ENCODE results near the gene POU4F1.

The POU4F1 gene

GRCh38 chr13:78611040-78611439 lies 7.7 kb upstream of the POU4F1 start:
- no peak for FAIRE-seq
- TF ChIP-seq CTCF (IDR thresholded peaks at IDR 0.05; ENCODE audit: insufficient read depth, missing control alignments), result no peak
- DNase-seq (ENCODE audit: insufficient read length, low spot score), result no peak

- TF ChIP-seq CTCF (IDR thresholded peaks at IDR 0.05; ENCODE audit: insufficient read depth, missing control alignments), result no peak
- no peak for FAIRE-seq
These were observed 7.1 kb upstream of the POU4F1 start for GRCh38 chr13:78610381-78610883.

DNA sequence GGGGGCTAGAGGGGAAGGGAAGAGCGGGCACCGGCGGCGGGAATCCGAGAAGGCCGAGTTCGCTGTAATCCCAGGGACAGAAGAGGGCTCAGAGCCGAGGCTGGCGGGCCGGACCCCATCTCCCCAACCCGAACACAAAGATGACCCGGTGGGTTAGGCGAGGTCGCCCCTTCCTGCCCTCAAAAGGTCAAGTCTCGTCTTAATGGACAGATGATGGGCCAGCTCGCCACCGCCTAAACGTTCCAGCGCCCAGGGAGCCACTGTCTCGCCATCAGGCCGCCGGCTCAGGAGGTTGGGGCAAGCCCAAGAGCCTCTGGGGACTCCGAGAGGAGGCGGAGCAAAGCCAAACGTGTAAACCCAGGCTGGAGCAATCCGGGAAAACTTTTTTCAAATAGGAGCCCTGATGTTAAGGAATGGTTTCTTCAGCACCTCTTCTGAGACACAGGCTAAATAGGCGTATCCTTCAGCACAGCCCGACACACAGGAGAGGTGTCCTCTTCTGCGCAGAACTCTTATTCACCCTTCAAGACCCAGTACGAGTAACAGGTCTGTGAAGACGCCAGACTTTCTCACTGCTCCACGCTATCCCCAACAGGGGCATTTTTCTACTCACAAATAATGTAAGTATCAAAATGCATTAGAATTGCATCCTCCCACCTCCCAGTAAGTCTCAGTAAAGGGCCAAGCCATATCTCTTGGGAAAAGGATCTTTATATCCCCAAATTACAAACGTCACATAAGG lies 6.3 kb upstream of the POU4F1 start:
- DNase-seq (ENCODE audit: insufficient read length, low spot score) (no peak), FAIRE-seq (no peak)
- TF ChIP-seq CTCF (IDR thresholded peaks at IDR 0.05; ENCODE audit: insufficient read depth, missing control alignments), result no peak

More at GRCh38 chr13:78610381-78610883, 7.1 kb upstream of the POU4F1 start:
- DNase-seq (ENCODE audit: insufficient read length, low spot score), result no peak

GRCh38 chr13:78608688-78609463 lies 5.5 kb upstream of the POU4F1 start:
- no peak for TF ChIP-seq CTCF (IDR thresholded peaks at IDR 0.05; ENCODE audit: insufficient read depth, missing control alignments)
- FAIRE-seq, result no peak
- no peak for DNase-seq (ENCODE audit: insufficient read length, low spot score)

GRCh38 chr13:78608252-78608687 lies 4.9 kb upstream of the POU4F1 start:
- FAIRE-seq (no peak), DNase-seq (ENCODE audit: insufficient read length, low spot score) (no peak)
- no peak for TF ChIP-seq CTCF (IDR thresholded peaks at IDR 0.05; ENCODE audit: insufficient read depth, missing control alignments)

- TF ChIP-seq CTCF (IDR thresholded peaks at IDR 0.05; ENCODE audit: insufficient read depth, missing control alignments), result no peak
- DNase-seq (ENCODE audit: insufficient read length, low spot score) (no peak), FAIRE-seq (no peak)
These were observed 4.3 kb upstream of the POU4F1 start for GRCh38 chr13:78607409-78608251.
